ENCODE measurements around the gene WDTC1.
"Not testable (repeated sequence)": the region's sequence is repeated elsewhere in the genome, so short reads cannot be mapped to it uniquely, and the experiment has no call there.

Gene WDTC1, protein sequence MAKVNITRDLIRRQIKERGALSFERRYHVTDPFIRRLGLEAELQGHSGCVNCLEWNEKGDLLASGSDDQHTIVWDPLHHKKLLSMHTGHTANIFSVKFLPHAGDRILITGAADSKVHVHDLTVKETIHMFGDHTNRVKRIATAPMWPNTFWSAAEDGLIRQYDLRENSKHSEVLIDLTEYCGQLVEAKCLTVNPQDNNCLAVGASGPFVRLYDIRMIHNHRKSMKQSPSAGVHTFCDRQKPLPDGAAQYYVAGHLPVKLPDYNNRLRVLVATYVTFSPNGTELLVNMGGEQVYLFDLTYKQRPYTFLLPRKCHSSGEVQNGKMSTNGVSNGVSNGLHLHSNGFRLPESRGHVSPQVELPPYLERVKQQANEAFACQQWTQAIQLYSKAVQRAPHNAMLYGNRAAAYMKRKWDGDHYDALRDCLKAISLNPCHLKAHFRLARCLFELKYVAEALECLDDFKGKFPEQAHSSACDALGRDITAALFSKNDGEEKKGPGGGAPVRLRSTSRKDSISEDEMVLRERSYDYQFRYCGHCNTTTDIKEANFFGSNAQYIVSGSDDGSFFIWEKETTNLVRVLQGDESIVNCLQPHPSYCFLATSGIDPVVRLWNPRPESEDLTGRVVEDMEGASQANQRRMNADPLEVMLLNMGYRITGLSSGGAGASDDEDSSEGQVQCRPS

DNA sequence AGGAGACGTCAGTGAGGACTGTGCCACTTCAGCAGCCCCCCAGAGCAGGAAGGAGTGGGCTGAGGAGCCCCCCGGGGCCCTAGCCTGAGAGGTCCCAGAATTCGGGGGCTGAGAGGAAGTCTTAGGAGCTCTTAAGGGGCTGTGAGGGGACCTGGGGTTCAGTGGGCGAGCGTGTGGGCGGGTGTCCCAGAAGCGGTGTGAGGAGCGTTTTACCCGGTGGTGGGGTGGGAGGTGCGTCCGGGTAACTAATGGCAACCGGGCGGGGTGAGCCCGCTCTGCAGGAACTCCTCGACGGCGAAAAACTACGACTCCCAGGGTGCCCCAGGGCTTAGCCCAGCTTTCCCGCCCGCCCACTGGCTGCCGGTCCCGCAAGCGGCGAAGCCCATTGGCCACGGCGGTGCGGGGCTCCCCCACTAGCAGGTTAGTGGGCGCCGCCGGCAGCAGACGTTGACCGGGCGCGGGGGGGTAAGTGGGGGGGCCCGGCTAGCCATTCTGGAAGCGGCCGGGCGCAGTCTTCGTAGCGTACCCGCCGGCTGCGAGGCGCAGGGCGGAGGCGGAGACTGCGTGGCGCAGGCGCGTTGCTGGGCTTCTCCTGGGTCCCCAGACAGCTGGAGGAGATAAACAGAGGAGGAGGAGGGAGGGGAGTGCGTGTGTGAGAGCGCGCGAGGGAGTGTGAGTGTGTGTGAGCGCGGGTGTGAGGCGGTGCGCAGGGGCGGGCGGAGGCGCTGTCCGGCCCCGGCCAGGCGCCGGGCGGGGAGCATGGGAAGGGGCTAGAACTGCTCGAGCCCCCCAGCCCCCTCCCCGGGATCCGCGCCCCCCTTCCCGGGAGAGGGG, at the start of gene WDTC1:
Gene WDTC1 (plus strand): TSS at position 584 of the 834 bp plus-strand sequence. CDS start 26,423 bp downstream, outside the sequence.
- peak within 1 kb of the TSS; percentile 71 for H3K4me3 ChIP-seq (ENCODE audit: low read depth, low read length)
- peak; percentile 98 for DNase-seq (ENCODE audit: low read depth)
- TF ChIP-seq, protein P1, sequence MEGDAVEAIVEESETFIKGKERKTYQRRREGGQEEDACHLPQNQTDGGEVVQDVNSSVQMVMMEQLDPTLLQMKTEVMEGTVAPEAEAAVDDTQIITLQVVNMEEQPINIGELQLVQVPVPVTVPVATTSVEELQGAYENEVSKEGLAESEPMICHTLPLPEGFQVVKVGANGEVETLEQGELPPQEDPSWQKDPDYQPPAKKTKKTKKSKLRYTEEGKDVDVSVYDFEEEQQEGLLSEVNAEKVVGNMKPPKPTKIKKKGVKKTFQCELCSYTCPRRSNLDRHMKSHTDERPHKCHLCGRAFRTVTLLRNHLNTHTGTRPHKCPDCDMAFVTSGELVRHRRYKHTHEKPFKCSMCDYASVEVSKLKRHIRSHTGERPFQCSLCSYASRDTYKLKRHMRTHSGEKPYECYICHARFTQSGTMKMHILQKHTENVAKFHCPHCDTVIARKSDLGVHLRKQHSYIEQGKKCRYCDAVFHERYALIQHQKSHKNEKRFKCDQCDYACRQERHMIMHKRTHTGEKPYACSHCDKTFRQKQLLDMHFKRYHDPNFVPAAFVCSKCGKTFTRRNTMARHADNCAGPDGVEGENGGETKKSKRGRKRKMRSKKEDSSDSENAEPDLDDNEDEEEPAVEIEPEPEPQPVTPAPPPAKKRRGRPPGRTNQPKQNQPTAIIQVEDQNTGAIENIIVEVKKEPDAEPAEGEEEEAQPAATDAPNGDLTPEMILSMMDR (conservative IDR thresholded peaks at IDR 0.05; ENCODE audit: low read depth, low read length), result no peak

DNA sequence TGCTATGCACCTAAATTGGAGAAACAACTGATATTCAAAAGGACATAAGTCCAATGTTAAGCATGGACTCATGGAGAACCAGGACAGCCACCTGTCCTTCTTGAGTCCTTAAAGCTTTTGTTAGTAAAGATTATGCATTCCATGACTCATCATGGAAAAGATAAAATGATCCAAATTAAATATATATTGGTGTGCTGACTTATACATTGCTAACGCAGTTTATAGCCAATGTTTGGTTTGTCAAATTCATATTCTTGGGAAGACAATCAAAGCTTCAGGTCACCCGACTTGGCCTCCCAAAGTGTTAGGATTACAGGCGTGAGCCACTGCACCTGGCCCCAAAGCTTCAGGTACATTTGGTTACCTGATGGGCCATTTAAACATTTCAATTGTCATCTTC, 49.8 kb upstream of the WDTC1 start:
- not testable (repeated sequence) for DNase-seq (ENCODE audit: low read depth); H3K4me3 ChIP-seq (ENCODE audit: low read depth, low read length)

DNA sequence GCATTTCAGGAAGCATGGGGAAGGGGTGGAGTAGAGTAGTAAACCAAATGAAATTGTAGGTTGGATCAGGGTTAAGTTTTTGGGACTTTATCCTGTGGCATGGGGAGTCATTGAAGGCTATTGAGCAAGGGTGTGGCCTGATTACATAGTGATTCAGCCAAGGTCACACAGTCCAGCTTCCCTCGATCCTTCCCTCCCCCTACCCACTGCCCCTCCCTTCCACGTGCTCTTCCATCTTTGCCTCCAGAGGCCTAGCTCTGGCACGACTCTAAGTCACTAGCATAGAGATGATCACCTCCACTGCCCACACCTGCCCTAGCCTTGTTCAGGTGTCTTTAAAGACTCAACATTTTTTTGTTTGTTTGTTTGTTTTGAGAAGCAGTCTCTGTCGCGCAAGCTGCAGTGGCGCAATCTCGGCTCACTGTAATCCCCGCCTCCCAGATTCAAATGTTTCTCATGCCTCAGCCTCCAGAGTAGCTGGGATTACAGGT, 42.3 kb upstream of the WDTC1 start:
- TF ChIP-seq, protein P1 (conservative IDR thresholded peaks at IDR 0.05; ENCODE audit: low read depth, low read length), result no peak
- no peak overlapping the region for H3K4me3 ChIP-seq (ENCODE audit: low read depth, low read length)
- no peak for DNase-seq (ENCODE audit: low read depth)

DNA sequence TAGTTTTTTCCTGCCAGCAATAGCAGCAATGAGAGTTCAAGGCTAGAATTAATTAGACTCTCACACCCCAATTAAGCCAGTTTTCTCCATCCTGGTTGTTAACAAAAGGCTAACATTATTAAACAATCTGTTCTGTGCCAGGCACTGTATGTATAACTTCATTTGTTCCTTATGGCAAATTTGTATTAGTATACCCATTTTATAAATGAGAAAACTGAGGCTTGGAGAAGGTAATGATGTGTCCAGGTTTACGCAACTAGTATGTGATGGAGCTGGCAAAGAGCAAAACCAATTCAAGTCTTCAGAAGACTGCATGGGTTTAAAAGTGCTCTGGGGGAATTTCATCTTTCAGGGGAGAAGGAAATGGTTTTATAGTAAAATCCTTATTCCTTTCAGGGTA, 41.2 kb upstream of the WDTC1 start:
- H3K4me3 ChIP-seq (ENCODE audit: low read depth, low read length), result no peak overlapping the region
- DNase-seq (ENCODE audit: low read depth), result no peak
- TF ChIP-seq, protein P1 (conservative IDR thresholded peaks at IDR 0.05; ENCODE audit: low read depth, low read length), result no peak

DNA sequence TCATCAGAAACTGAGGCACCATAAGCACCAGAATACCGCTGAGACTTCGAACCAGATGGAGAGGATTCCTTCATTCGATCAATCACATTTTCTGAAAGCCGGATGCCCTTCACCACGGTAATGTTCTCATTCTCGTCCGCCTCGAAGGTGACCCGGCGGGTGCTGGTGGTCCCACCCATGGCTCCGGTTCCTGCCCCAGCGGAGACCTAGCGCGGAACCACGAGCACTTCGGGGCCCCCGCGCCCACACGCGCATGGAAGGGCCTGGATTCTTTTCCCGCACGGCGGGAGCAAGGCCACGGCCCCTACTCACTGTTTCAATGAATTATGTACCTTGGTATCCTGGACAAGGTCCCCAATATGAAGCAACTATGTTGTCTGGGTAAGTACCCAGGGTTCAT, 33.1 kb upstream of the WDTC1 start:
- no peak overlapping the region for H3K4me3 ChIP-seq (ENCODE audit: low read depth, low read length)
- TF ChIP-seq, protein P1 (conservative IDR thresholded peaks at IDR 0.05; ENCODE audit: low read depth, low read length), result no peak
- no peak for DNase-seq (ENCODE audit: low read depth)

DNA sequence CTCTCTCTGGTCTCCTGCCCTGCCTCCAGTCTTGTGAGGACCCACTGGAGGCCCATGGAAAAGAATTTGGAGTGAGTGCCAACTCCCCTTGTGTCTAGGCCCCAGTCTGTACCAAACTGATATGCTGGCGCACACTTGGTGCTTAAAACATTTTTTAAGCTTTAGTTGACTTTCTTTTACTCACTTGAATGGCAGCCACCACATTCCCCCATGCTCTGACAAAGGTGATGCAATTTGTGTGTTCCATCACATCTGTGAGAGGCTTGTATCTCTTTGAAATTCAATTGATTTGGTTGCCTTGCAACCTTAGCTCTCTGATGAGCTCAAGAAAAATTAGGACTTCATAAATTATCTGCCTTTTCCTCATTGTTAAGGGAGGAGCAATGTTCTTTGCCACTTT, 30.5 kb upstream of the WDTC1 start:
- DNase-seq (ENCODE audit: low read depth), result peak; percentile 7
- TF ChIP-seq, protein P1 (conservative IDR thresholded peaks at IDR 0.05; ENCODE audit: low read depth, low read length), result no peak
- H3K4me3 ChIP-seq (ENCODE audit: low read depth, low read length), result no peak overlapping the region

DNA sequence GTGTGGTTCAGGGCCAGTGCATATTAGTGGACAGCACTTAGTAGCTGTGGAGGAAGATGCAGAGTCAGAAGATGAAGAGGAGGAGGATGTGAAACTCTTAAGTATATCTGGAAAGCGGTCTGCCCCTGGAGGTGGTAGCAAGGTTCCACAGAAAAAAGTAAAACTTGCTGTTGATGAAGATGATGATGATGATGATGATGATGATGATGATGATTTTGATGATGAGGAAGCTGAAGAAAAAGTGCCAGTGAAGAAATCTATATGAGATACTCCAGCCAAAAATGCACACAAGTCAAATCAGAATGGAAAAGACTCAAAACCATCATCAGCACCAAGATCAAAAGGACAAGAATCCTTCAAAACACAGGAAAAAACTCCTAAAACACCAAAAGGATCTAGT, 27.2 kb upstream of the WDTC1 start:
- H3K4me3 ChIP-seq (ENCODE audit: low read depth, low read length); DNase-seq (ENCODE audit: low read depth): not testable (repeated sequence)

DNA sequence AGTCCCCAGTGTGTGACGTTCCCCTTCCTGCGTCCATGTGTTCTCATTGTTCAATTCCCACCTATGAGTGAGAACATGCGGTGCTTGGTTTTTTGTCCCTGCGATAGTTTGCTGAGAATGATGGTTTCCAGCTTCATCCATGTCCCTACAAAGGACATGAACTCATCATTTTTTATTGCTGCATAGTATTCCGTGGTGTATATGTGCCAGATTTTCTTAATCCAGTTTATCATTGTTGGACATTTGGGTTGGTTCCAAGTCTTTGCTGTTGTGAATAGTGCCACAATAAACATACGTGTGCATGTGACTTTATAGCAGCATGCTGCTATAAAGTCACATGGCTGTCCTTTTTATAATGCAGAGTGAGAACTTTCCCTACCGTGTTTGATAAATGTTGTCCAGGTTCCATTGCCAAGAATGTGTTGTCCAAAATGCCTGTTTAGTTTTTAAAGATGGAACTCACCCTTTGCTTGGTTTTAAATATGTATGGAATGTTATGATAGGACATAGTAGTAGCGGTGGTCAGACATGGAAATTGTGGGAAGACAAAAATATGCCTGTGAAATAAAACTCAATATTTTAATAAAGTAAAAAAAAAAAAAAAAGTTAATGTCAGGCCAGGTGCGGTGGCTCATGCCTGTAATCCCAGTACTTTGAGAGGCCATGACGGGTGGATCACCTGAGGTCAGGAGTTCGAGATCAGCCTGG, 26.1 kb upstream of the WDTC1 start:
- H3K4me3 ChIP-seq (ENCODE audit: low read depth, low read length), result not testable (repeated sequence)
- peak; percentile 27 for DNase-seq (ENCODE audit: low read depth)
